ENCODE measurements around the gene FBXW11. TPM values are rescaled to one million over a fixed set of nuclear protein-coding genes. Genes with fewer than 3 reads are reported as not detected.
"Not testable (repeated sequence)": the region's sequence is repeated elsewhere in the genome, so short reads cannot be mapped to it uniquely, and the experiment has no call there.

The FBXW11 gene
- total RNA-seq, 1 experiment from 2014 or later, result 46.3 TPM

GRCh38 chr5:171946000-171946781, 60.2 kb downstream of the FBXW11 start:
- H3K27ac Mint-ChIP-seq (ENCODE audit: unreplicated experiment), result peak overlapping the region; percentile 4
- Histone ChIP-seq H3K36me3 (ENCODE audit: control insufficient read depth, insufficient read depth, low read length) (no peaks in the 10 kb centered on the region), H3K4me1 (peaks cover 15% of the 10 kb centered on the region), H3K4me3 (ENCODE audit: low read depth, low read length) (no peak overlapping the region), H3K27me3 (replicated peaks; ENCODE audit: control insufficient read depth, insufficient read depth, low read length) (no peaks in the 10 kb centered on the region), H3K9me3 (no peaks in the 10 kb centered on the region)
- H3K9me3 Mint-ChIP-seq (ENCODE audit: unreplicated experiment), result no peaks in the 10 kb centered on the region
- H3K4me1 Mint-ChIP-seq (ENCODE audit: low read depth, unreplicated experiment), result peaks cover 20% of the 10 kb centered on the region
- no peak for TF ChIP-seq CTCF (IDR thresholded peaks at IDR 0.05; ENCODE audit: insufficient read depth in 1 of 2, low read depth in 1 of 2, low read length in 1 of 2, severe bottlenecking in 1 of 2, unreplicated experiment in 1 of 2)
- CTCF ChIA-PET, result no interaction called here
- no peaks in the 10 kb centered on the region for H3K27me3 Mint-ChIP-seq (ENCODE audit: insufficient read depth, unreplicated experiment)
- H3K36me3 Mint-ChIP-seq (ENCODE audit: insufficient read depth, unreplicated experiment), result no peaks in the 10 kb centered on the region
- BruUV-seq (replicated peaks), result no TSS peak
- POLR2A ChIA-PET, result no interaction called here
- peak in 1 of 2 experiments; percentile 34 for DNase-seq
- intact Hi-C loops (cut with micrococcal nuclease; ENCODE audit: unreplicated experiment), result no loop called here
- H3K4me3 Mint-ChIP-seq (ENCODE audit: unreplicated experiment), result no peak overlapping the region

GRCh38 chr5:171945476-171945875, 61.0 kb downstream of the FBXW11 start:
- H3K9me3 Mint-ChIP-seq (ENCODE audit: unreplicated experiment), result no peaks in the 10 kb centered on the region
- no peak overlapping the region for H3K27ac Mint-ChIP-seq (ENCODE audit: unreplicated experiment)

GRCh38 chr5:171945066-171945465, 61.4 kb downstream of the FBXW11 start:
- H3K36me3 ChIP-seq (ENCODE audit: control insufficient read depth, insufficient read depth, low read length), result no peaks in the 10 kb centered on the region
- Mint-ChIP-seq H3K9me3 (ENCODE audit: unreplicated experiment) (no peaks in the 10 kb centered on the region), H3K27ac (ENCODE audit: unreplicated experiment) (no peak overlapping the region), H3K4me1 (ENCODE audit: low read depth, unreplicated experiment) (peaks cover 25% of the 10 kb centered on the region), H3K27me3 (ENCODE audit: insufficient read depth, unreplicated experiment) (no peaks in the 10 kb centered on the region), H3K4me3 (ENCODE audit: unreplicated experiment) (no peak overlapping the region), H3K36me3 (ENCODE audit: insufficient read depth, unreplicated experiment) (no peaks in the 10 kb centered on the region)
- no peaks in the 10 kb centered on the region for H3K27me3 ChIP-seq (replicated peaks; ENCODE audit: control insufficient read depth, insufficient read depth, low read length)
- H3K4me3 ChIP-seq (ENCODE audit: low read depth, low read length), result no peak overlapping the region
- TF ChIP-seq CTCF (IDR thresholded peaks at IDR 0.05; ENCODE audit: insufficient read depth in 1 of 2, low read depth in 1 of 2, low read length in 1 of 2, severe bottlenecking in 1 of 2, unreplicated experiment in 1 of 2), result no peak
- no peak for DNase-seq
- intact Hi-C loops (cut with micrococcal nuclease; ENCODE audit: unreplicated experiment), result no loop called here
- peaks cover 21% of the 10 kb centered on the region for H3K4me1 ChIP-seq
- no peaks in the 10 kb centered on the region for H3K9me3 ChIP-seq
- POLR2A ChIA-PET, result no interaction called here
- BruUV-seq (replicated peaks), result no TSS peak
- CTCF ChIA-PET, result no interaction called here

More at GRCh38 chr5:171945476-171945875, 61.0 kb downstream of the FBXW11 start:
- H3K4me1 ChIP-seq, result peaks cover 17% of the 10 kb centered on the region
- H3K36me3 Mint-ChIP-seq (ENCODE audit: insufficient read depth, unreplicated experiment), result no peaks in the 10 kb centered on the region
- H3K4me3 Mint-ChIP-seq (ENCODE audit: unreplicated experiment), result no peak overlapping the region
- H3K27me3 Mint-ChIP-seq (ENCODE audit: insufficient read depth, unreplicated experiment), result no peaks in the 10 kb centered on the region
- H3K27me3 ChIP-seq (replicated peaks; ENCODE audit: control insufficient read depth, insufficient read depth, low read length), result no peaks in the 10 kb centered on the region
- POLR2A ChIA-PET, result no interaction called here
- TF ChIP-seq CTCF (IDR thresholded peaks at IDR 0.05; ENCODE audit: insufficient read depth in 1 of 2, low read depth in 1 of 2, low read length in 1 of 2, severe bottlenecking in 1 of 2, unreplicated experiment in 1 of 2), result no peak
- H3K4me3 ChIP-seq (ENCODE audit: low read depth, low read length), result no peak overlapping the region
- no peaks in the 10 kb centered on the region for H3K36me3 ChIP-seq (ENCODE audit: control insufficient read depth, insufficient read depth, low read length)
- intact Hi-C loops (cut with micrococcal nuclease; ENCODE audit: unreplicated experiment), result no loop called here
- H3K4me1 Mint-ChIP-seq (ENCODE audit: low read depth, unreplicated experiment), result peaks cover 20% of the 10 kb centered on the region
- CTCF ChIA-PET, result no interaction called here
- no peak for DNase-seq
- BruUV-seq (replicated peaks), result no TSS peak
- no peaks in the 10 kb centered on the region for H3K9me3 ChIP-seq

- H3K27ac Mint-ChIP-seq (ENCODE audit: unreplicated experiment); H3K36me3 Mint-ChIP-seq (ENCODE audit: insufficient read depth, unreplicated experiment); H3K9me3 Mint-ChIP-seq (ENCODE audit: unreplicated experiment); DNase-seq; BruUV-seq (replicated peaks); H3K27me3 ChIP-seq (replicated peaks; ENCODE audit: control insufficient read depth, insufficient read depth, low read length); CTCF ChIA-PET; H3K36me3 ChIP-seq (ENCODE audit: control insufficient read depth, insufficient read depth, low read length); intact Hi-C loops (cut with micrococcal nuclease; ENCODE audit: unreplicated experiment); H3K4me3 Mint-ChIP-seq (ENCODE audit: unreplicated experiment); H3K4me3 ChIP-seq (ENCODE audit: low read depth, low read length); H3K9me3 ChIP-seq; H3K27me3 Mint-ChIP-seq (ENCODE audit: insufficient read depth, unreplicated experiment); POLR2A ChIA-PET: not testable (repeated sequence)
- peaks cover 23% of the 10 kb centered on the region for H3K4me1 ChIP-seq
- H3K4me1 Mint-ChIP-seq (ENCODE audit: low read depth, unreplicated experiment), result peaks cover 25% of the 10 kb centered on the region
Observed at GRCh38 chr5:171942112-171942516, 64.3 kb downstream of the FBXW11 start.

GRCh38 chr5:171941675-171942074, 64.8 kb downstream of the FBXW11 start:
- DNase-seq; CTCF ChIA-PET; BruUV-seq (replicated peaks); H3K4me3 ChIP-seq (ENCODE audit: low read depth, low read length); H3K27ac Mint-ChIP-seq (ENCODE audit: unreplicated experiment); H3K27me3 Mint-ChIP-seq (ENCODE audit: insufficient read depth, unreplicated experiment); H3K36me3 Mint-ChIP-seq (ENCODE audit: insufficient read depth, unreplicated experiment); POLR2A ChIA-PET; H3K36me3 ChIP-seq (ENCODE audit: control insufficient read depth, insufficient read depth, low read length); H3K9me3 Mint-ChIP-seq (ENCODE audit: unreplicated experiment); H3K27me3 ChIP-seq (replicated peaks; ENCODE audit: control insufficient read depth, insufficient read depth, low read length); H3K9me3 ChIP-seq; H3K4me3 Mint-ChIP-seq (ENCODE audit: unreplicated experiment); intact Hi-C loops (cut with micrococcal nuclease; ENCODE audit: unreplicated experiment): not testable (repeated sequence)
- peaks cover 23% of the 10 kb centered on the region for H3K4me1 ChIP-seq
- H3K4me1 Mint-ChIP-seq (ENCODE audit: low read depth, unreplicated experiment), result peaks cover 25% of the 10 kb centered on the region
